MM.1S (cell line): ENCODE measurements around the gene SCAANT1.

Source experiments
- EZH2 ChIP-seq: fragments of 300-600 bp; sonication (generic); optimal IDR thresholded peaks from 2 replicates; pipeline ENCODE3; 2017; ENCODE audit warnings: low read depth, mild to moderate bottlenecking, antibody characterized with exemption, low read length, mixed read lengths
- TF ChIP-seq, protein P1 (sequence below): fragments of 300-600 bp; sonication (generic); IDR thresholded peaks from 2 replicates; pipeline ENCODE4 v1.5.1; 2016; ENCODE audit warnings: antibody characterized with exemption, low read length, mixed read lengths

DNA sequence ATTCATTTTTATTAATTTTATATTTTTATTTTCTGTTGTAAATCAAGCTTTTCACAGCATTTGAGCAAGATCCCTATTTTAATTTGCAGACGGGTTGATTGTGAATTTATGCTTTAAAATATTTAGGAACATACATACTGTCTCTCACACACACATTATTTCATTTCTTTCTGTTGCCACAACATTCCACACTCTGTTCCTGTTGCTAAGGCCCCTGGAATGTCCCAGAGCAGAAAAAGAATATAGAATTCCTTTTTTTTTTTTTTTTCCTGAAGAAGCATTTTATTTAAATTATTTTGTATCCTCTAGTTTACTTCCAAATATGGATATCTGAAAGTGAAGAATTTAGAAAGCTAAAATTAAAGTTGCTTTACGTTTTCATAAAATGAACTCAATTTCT is 36.8 kb upstream of the SCAANT1 start:
- TF ChIP-seq, protein P1, sequence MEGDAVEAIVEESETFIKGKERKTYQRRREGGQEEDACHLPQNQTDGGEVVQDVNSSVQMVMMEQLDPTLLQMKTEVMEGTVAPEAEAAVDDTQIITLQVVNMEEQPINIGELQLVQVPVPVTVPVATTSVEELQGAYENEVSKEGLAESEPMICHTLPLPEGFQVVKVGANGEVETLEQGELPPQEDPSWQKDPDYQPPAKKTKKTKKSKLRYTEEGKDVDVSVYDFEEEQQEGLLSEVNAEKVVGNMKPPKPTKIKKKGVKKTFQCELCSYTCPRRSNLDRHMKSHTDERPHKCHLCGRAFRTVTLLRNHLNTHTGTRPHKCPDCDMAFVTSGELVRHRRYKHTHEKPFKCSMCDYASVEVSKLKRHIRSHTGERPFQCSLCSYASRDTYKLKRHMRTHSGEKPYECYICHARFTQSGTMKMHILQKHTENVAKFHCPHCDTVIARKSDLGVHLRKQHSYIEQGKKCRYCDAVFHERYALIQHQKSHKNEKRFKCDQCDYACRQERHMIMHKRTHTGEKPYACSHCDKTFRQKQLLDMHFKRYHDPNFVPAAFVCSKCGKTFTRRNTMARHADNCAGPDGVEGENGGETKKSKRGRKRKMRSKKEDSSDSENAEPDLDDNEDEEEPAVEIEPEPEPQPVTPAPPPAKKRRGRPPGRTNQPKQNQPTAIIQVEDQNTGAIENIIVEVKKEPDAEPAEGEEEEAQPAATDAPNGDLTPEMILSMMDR: no peak
- TF ChIP-seq EZH2: no peak
